ENCODE data around the gene TMEM185A. TPM values are rescaled to one million over a fixed set of nuclear protein-coding genes. Genes with fewer than 3 reads are reported as not detected.
"Not testable (repeated sequence)": the region's sequence is repeated elsewhere in the genome, so short reads cannot be mapped to it uniquely, and the experiment has no call there.

TMEM185A gene
- polyA plus RNA-seq, 1 donor from 2014 or later = 36.5 TPM

DNA sequence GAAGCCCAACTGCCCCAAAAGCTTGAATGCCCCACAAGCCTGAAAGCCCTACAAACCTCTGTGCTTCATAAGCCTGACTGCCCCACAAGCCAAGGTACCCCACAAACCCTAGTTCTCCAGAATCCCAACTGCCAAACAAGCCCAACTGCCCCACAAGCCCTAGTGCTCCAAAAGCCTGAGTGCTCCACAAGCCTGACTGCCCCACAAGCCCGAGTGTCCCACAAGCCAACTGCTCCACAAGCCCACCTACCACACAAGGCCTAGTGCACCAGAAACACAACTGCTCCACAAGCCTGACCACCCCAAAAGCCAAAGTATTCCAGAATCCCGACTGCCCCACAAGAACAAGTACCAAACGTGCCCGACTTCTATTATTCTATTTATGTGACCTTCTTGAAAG, 68.2 kb downstream of the TMEM185A start:
- H3K27me3 ChIP-seq (ENCODE audit: insufficient read depth, low read depth, low read length) = no peaks in the 10 kb centered on the region
- H3K9ac ChIP-seq (ENCODE audit: low read length) = no peak overlapping the region
- no peaks in the 10 kb centered on the region for H3K9me3 ChIP-seq (ENCODE audit: low read length)
- H3F3A ChIP-seq (ENCODE audit: insufficient read depth, low read length, poor library complexity, severe bottlenecking) = no peaks in the 10 kb centered on the region
- no peaks in the 10 kb centered on the region for H3K9me2 ChIP-seq (ENCODE audit: insufficient read depth, low read length)
- H3K27ac ChIP-seq (ENCODE audit: low read length) = no peak overlapping the region
- TF ChIP-seq POLR2AphosphoS5 (IDR thresholded peaks at IDR 0.05) (no peak), EP300 (conservative IDR thresholded peaks at IDR 0.05; ENCODE audit: poor library complexity, severe bottlenecking) (no peak), SMC3 (conservative IDR thresholded peaks at IDR 0.05; ENCODE audit: poor library complexity) (no peak), RAD21 (conservative IDR thresholded peaks at IDR 0.05) (no peak), MXI1 (conservative IDR thresholded peaks at IDR 0.05; ENCODE audit: poor library complexity, severe bottlenecking) (no peak), TAF1 (IDR thresholded peaks at IDR 0.05; ENCODE audit: low read depth) (no peak)
- TF ChIP-seq, protein P1, sequence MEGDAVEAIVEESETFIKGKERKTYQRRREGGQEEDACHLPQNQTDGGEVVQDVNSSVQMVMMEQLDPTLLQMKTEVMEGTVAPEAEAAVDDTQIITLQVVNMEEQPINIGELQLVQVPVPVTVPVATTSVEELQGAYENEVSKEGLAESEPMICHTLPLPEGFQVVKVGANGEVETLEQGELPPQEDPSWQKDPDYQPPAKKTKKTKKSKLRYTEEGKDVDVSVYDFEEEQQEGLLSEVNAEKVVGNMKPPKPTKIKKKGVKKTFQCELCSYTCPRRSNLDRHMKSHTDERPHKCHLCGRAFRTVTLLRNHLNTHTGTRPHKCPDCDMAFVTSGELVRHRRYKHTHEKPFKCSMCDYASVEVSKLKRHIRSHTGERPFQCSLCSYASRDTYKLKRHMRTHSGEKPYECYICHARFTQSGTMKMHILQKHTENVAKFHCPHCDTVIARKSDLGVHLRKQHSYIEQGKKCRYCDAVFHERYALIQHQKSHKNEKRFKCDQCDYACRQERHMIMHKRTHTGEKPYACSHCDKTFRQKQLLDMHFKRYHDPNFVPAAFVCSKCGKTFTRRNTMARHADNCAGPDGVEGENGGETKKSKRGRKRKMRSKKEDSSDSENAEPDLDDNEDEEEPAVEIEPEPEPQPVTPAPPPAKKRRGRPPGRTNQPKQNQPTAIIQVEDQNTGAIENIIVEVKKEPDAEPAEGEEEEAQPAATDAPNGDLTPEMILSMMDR (IDR thresholded peaks at IDR 0.05; ENCODE audit: poor library complexity, severe bottlenecking) = no peak
- TF ChIP-seq, protein P2, sequence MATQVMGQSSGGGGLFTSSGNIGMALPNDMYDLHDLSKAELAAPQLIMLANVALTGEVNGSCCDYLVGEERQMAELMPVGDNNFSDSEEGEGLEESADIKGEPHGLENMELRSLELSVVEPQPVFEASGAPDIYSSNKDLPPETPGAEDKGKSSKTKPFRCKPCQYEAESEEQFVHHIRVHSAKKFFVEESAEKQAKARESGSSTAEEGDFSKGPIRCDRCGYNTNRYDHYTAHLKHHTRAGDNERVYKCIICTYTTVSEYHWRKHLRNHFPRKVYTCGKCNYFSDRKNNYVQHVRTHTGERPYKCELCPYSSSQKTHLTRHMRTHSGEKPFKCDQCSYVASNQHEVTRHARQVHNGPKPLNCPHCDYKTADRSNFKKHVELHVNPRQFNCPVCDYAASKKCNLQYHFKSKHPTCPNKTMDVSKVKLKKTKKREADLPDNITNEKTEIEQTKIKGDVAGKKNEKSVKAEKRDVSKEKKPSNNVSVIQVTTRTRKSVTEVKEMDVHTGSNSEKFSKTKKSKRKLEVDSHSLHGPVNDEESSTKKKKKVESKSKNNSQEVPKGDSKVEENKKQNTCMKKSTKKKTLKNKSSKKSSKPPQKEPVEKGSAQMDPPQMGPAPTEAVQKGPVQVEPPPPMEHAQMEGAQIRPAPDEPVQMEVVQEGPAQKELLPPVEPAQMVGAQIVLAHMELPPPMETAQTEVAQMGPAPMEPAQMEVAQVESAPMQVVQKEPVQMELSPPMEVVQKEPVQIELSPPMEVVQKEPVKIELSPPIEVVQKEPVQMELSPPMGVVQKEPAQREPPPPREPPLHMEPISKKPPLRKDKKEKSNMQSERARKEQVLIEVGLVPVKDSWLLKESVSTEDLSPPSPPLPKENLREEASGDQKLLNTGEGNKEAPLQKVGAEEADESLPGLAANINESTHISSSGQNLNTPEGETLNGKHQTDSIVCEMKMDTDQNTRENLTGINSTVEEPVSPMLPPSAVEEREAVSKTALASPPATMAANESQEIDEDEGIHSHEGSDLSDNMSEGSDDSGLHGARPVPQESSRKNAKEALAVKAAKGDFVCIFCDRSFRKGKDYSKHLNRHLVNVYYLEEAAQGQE (IDR thresholded peaks at IDR 0.05; ENCODE audit: borderline replicate concordance) = no peak
- no peaks in the 10 kb centered on the region for H3K36me3 ChIP-seq (ENCODE audit: insufficient read depth, low read length)
- no peak overlapping the region for H3K4me3 ChIP-seq (ENCODE audit: low read length)
- no peaks in the 10 kb centered on the region for H3K79me2 ChIP-seq (replicated peaks; ENCODE audit: insufficient read depth, low read length)
- H4K20me1 ChIP-seq (ENCODE audit: insufficient read depth) = no peaks in the 10 kb centered on the region
- H2AFZ ChIP-seq (ENCODE audit: low read depth, low read length) = no peak overlapping the region
- no peak overlapping the region for H3K4me2 ChIP-seq (ENCODE audit: low read length)

DNA sequence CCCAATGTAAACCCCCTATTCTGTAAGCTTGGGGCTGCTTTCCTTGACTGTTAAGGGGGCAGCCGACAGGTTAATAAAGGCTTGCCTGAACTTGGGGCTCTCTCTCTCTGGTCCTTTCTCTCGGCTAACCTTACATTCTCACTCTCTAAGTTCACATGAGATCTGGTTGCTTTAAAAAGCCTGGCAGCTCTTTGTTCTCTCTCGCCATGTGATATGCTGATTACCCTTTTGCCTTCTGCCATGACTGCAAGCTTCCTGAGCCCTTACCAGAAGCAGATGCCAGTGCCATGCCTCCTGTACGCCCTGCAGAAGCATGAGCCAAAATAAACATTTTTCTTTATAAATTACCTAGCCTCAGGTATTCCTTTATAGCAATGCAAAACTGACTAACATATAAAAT, 76.3 kb downstream of the TMEM185A start:
- H3K9me2 ChIP-seq (ENCODE audit: insufficient read depth, low read length); H3K4me2 ChIP-seq (ENCODE audit: low read length); H4K20me1 ChIP-seq (ENCODE audit: insufficient read depth); H3K4me3 ChIP-seq (ENCODE audit: low read length); H3K27ac ChIP-seq (ENCODE audit: low read length); H3K9ac ChIP-seq (ENCODE audit: low read length); H2AFZ ChIP-seq (ENCODE audit: low read depth, low read length); H3K79me2 ChIP-seq (replicated peaks; ENCODE audit: insufficient read depth, low read length); H3K27me3 ChIP-seq (ENCODE audit: insufficient read depth, low read depth, low read length); H3K9me3 ChIP-seq (ENCODE audit: low read length); H3K36me3 ChIP-seq (ENCODE audit: insufficient read depth, low read length); H3F3A ChIP-seq (ENCODE audit: insufficient read depth, low read length, poor library complexity, severe bottlenecking): not testable (repeated sequence)

DNA sequence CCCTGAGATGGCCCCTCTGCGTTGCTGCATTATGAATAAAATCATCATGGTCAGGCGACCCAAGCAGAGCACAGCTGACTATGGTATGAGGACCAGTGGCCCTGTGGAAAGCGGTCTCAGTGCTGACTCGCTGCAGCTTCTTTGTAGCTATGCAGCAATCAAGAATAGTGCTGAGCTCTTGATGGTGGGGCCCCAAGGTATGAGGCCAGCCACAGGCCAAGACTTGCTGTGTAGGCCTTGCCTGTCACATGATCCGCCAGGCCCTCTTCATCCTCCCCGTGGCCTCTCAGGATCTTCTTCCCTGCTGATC, 79.7 kb downstream of the TMEM185A start:
- H3K79me2 ChIP-seq (replicated peaks; ENCODE audit: insufficient read depth, low read length); H3K27me3 ChIP-seq (ENCODE audit: insufficient read depth, low read depth, low read length); H4K20me1 ChIP-seq (ENCODE audit: insufficient read depth); H3K36me3 ChIP-seq (ENCODE audit: insufficient read depth, low read length); H3K9me3 ChIP-seq (ENCODE audit: low read length); H3K9me2 ChIP-seq (ENCODE audit: insufficient read depth, low read length); H3K4me3 ChIP-seq (ENCODE audit: low read length); H3K9ac ChIP-seq (ENCODE audit: low read length); H2AFZ ChIP-seq (ENCODE audit: low read depth, low read length); H3F3A ChIP-seq (ENCODE audit: insufficient read depth, low read length, poor library complexity, severe bottlenecking); H3K4me2 ChIP-seq (ENCODE audit: low read length); H3K27ac ChIP-seq (ENCODE audit: low read length): not testable (repeated sequence)

DNA sequence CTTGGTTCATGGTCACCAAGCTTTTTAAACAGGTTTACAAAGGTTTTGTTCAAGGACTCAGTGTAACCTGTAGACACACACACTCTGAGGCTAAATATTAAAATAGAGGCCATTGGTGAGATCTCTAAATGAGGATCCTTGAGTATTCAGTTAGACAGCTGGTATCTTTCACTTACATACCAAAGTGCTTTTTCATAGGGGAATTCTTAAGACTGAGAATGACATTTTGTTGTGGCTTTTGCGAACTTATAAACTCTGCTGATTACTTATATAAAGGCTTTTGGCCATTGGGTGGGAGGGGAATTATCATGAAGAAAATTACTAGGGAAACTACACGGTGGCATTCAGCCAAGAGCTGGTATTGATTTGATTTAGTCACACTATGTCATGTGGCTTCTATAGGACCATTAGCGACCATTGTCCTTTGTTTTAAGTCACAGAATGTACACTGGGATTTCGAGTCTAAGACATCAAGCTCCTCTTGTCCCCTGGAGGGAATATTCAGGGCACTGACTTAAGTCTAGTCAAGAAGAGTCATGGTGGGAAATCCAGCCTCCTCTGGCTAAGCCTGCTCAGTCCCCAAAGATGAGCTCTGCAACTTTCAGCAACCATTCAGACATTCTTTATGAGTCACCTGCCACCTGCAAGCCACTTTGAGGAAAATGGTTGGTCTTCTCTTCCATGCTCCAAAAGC, 80.2 kb downstream of the TMEM185A start:
- H3K4me3 ChIP-seq (ENCODE audit: low read length); H3K9me3 ChIP-seq (ENCODE audit: low read length); H3K9me2 ChIP-seq (ENCODE audit: insufficient read depth, low read length); H3K9ac ChIP-seq (ENCODE audit: low read length); H3K4me2 ChIP-seq (ENCODE audit: low read length); H3K27me3 ChIP-seq (ENCODE audit: insufficient read depth, low read depth, low read length); H3K27ac ChIP-seq (ENCODE audit: low read length); H2AFZ ChIP-seq (ENCODE audit: low read depth, low read length); H4K20me1 ChIP-seq (ENCODE audit: insufficient read depth); H3K36me3 ChIP-seq (ENCODE audit: insufficient read depth, low read length); H3F3A ChIP-seq (ENCODE audit: insufficient read depth, low read length, poor library complexity, severe bottlenecking); H3K79me2 ChIP-seq (replicated peaks; ENCODE audit: insufficient read depth, low read length): not testable (repeated sequence)

DNA sequence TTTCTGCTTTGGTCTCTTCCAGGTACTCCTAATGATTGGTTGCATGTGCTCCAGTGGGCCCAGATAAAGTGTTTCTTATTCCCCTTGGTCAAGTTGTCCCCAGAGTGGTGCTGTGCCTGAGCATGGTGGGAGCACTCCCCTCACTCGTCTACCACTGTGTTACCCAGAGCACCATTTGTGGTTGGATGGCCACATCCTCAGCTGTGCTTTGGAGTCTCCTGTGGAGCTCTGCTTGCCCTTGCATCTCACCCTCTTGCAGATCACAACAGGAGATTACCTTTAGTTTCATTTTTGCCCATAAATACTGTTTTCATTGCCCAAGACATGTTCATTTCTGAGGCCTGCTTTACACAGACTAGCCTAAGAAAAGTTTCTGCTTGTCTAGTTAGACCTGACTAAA, 81.1 kb downstream of the TMEM185A start:
- not testable (repeated sequence) for H3K9ac ChIP-seq (ENCODE audit: low read length); H2AFZ ChIP-seq (ENCODE audit: low read depth, low read length); H3K4me3 ChIP-seq (ENCODE audit: low read length); H3K79me2 ChIP-seq (replicated peaks; ENCODE audit: insufficient read depth, low read length); H3K27ac ChIP-seq (ENCODE audit: low read length); H4K20me1 ChIP-seq (ENCODE audit: insufficient read depth); H3K36me3 ChIP-seq (ENCODE audit: insufficient read depth, low read length); H3K27me3 ChIP-seq (ENCODE audit: insufficient read depth, low read depth, low read length); H3K9me3 ChIP-seq (ENCODE audit: low read length); H3K4me2 ChIP-seq (ENCODE audit: low read length); H3F3A ChIP-seq (ENCODE audit: insufficient read depth, low read length, poor library complexity, severe bottlenecking); H3K9me2 ChIP-seq (ENCODE audit: insufficient read depth, low read length)

All from neural cell (in vitro differentiated cells).